Cardiac muscle cell (in vitro differentiated cells and primary cell): ENCODE measurements around the gene ZNF814. TPM values are rescaled to one million over a fixed set of nuclear protein-coding genes. Genes with fewer than 3 reads are reported as not detected.
"Not testable (repeated sequence)": the region's sequence is repeated elsewhere in the genome, so short reads cannot be mapped to it uniquely, and the experiment has no call there.

Experiments used
- DNase-seq, 2 donors: peaks; one replicate each; pipeline versions ENCODE4 v3.0.0 to v3.0.0-alpha.2; 2010 to 2017; ENCODE audit warnings: low read depth in 1 of 2, low spot score in 1 of 2
- H3K27ac ChIP-seq: fragments of 200-600 bp; sonication (generic); 2 replicates; pipeline ENCODE4 v1.5.1; 2016
- H3K27me3 ChIP-seq: fragments of 200-600 bp; sonication (generic); 2 replicates; pipeline ENCODE4 v1.6.0; 2016; ENCODE audit warnings: control low read depth
- H3K36me3 ChIP-seq: fragments of 200-600 bp; sonication (generic); 2 replicates; pipeline ENCODE4 v1.5.1; 2016; ENCODE audit warnings: control low read depth
- H3K4me1 ChIP-seq: fragments of 200-600 bp; sonication (generic); 2 replicates; pipeline ENCODE4 v1.8.1; 2017; ENCODE audit warnings: low read depth, mild to moderate bottlenecking, mixed run types
- H3K4me3 ChIP-seq: fragments of 200-600 bp; sonication (generic); 2 replicates; pipeline ENCODE4 v1.5.1; 2016; ENCODE audit warnings: mild to moderate bottlenecking
- H3K9me3 ChIP-seq: fragments of 200-600 bp; sonication (generic); 2 replicates; pipeline ENCODE4 v1.5.1; 2017; ENCODE audit warnings: low read depth, mild to moderate bottlenecking, control low read depth
- polyA plus RNA-seq: library from polyadenylated mRNA; unstranded; fragments of >200 nt; fragmentation: Nextera tagmentation; extraction: Ambion mirVana; gene quantifications from 2 replicates; pipeline ENCODE4 v1.2.1, GENCODE V29; 2016
- total RNA-seq: library from RNA; depleted of rRNA; stranded (reverse); fragments of >200 nt; gene quantifications from 2 replicates; pipeline ENCODE4 v1.2.3, GENCODE V29; 2016
- TF ChIP-seq, protein P1 (sequence below): IDR thresholded peaks from 2 replicates; pipeline ENCODE4 v1.5.1; 2012; ENCODE audit warnings: low read depth, mild to moderate bottlenecking, low read length

ZNF814 gene
- total and polyA plus RNA-seq, 2 experiments from 2014 or later = 14.8 to 45.7 TPM

DNA sequence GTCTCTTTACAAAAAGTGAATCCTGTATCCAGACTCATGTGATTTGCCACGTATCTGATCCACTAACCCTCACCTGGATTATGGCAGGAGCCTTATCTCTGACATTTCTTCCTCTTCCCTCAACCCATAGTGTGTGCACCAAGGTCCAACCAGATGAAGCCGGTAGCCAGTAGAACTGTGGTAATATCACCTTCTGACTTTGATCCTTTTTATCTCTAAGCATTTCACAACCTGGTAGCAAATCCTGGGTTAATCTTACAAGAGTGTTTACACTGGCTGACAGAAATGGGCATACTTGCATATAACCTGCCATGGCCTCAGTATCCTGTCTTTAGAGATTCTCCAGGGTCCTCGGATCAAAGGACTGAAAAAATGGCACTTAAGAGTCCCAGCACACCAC lies 25.7 kb upstream of the ZNF814 start:
- no peak overlapping the region for H3K4me3 ChIP-seq
- H3K27me3 ChIP-seq = no peaks in the 10 kb centered on the region
- no peak for DNase-seq
- TF ChIP-seq, protein P1, sequence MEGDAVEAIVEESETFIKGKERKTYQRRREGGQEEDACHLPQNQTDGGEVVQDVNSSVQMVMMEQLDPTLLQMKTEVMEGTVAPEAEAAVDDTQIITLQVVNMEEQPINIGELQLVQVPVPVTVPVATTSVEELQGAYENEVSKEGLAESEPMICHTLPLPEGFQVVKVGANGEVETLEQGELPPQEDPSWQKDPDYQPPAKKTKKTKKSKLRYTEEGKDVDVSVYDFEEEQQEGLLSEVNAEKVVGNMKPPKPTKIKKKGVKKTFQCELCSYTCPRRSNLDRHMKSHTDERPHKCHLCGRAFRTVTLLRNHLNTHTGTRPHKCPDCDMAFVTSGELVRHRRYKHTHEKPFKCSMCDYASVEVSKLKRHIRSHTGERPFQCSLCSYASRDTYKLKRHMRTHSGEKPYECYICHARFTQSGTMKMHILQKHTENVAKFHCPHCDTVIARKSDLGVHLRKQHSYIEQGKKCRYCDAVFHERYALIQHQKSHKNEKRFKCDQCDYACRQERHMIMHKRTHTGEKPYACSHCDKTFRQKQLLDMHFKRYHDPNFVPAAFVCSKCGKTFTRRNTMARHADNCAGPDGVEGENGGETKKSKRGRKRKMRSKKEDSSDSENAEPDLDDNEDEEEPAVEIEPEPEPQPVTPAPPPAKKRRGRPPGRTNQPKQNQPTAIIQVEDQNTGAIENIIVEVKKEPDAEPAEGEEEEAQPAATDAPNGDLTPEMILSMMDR = no peak
- peaks cover 7% of the 10 kb centered on the region for H3K4me1 ChIP-seq
- peaks cover 15% of the 10 kb centered on the region for H3K36me3 ChIP-seq
- H3K9me3 ChIP-seq = no peaks in the 10 kb centered on the region
- H3K27ac ChIP-seq = no peak overlapping the region

- Histone ChIP-seq H3K27ac (no peak overlapping the region), H3K9me3 (no peaks in the 10 kb centered on the region), H3K4me3 (no peak overlapping the region), H3K27me3 (no peaks in the 10 kb centered on the region), H3K4me1 (no peaks in the 10 kb centered on the region), H3K36me3 (peaks cover 19% of the 10 kb centered on the region)
- DNase-seq = no peak
- TF ChIP-seq, protein P1 = no peak
Observed at GRCh38 chr19:57907394-57907793, 18.6 kb upstream of the ZNF814 start.

GRCh38 chr19:57905258-57905657 lies 16.4 kb upstream of the ZNF814 start:
- Histone ChIP-seq H3K9me3 (no peaks in the 10 kb centered on the region), H3K4me3 (no peak overlapping the region)
- DNase-seq = no peak

DNA sequence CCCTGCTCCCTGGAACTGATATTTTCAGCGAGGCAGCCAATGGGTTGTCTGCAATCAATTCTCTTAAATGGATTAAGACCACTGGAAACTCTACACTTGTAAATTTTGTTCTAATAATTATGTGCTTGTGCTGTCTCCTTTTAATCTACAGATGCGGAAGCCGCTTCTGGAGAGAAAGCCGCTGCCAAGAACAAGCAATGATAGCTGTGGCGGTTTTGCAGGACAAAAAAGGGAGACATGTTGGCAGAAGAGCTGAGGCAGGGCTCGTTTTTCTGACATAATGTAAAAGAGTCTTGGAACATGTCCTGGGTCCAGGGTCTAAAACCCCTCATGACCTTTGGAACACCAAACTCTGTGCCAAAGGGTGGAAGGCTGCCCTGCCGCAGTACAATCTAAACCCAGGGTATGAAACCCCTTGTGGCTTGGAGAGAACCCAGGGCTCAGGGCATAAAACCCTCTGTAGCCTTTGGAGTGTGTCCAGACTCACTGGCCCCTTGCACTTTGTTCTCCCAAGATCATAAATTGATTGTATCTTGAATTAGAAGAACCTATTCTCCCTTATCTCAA lies 14.9 kb upstream of the ZNF814 start:
- Histone ChIP-seq H3K36me3 (peaks cover 11% of the 10 kb centered on the region), H3K27ac (no peak overlapping the region), H3K9me3 (no peaks in the 10 kb centered on the region), H3K4me3 (no peak overlapping the region), H3K27me3 (no peaks in the 10 kb centered on the region), H3K4me1 (no peaks in the 10 kb centered on the region)
- TF ChIP-seq, protein P1 = no peak
- no peak for DNase-seq

More at GRCh38 chr19:57905258-57905657, 16.4 kb upstream of the ZNF814 start:
- TF ChIP-seq, protein P1 = no peak
- Histone ChIP-seq H3K36me3 (peaks cover 13% of the 10 kb centered on the region), H3K4me1 (no peaks in the 10 kb centered on the region), H3K27me3 (no peaks in the 10 kb centered on the region), H3K27ac (no peak overlapping the region)

- H3K27me3 ChIP-seq = no peaks in the 10 kb centered on the region
- no peak overlapping the region for H3K27ac ChIP-seq
- TF ChIP-seq, protein P1 = no peak
Observed at GRCh38 chr19:57900311-57900710, 11.5 kb upstream of the ZNF814 start.

DNA sequence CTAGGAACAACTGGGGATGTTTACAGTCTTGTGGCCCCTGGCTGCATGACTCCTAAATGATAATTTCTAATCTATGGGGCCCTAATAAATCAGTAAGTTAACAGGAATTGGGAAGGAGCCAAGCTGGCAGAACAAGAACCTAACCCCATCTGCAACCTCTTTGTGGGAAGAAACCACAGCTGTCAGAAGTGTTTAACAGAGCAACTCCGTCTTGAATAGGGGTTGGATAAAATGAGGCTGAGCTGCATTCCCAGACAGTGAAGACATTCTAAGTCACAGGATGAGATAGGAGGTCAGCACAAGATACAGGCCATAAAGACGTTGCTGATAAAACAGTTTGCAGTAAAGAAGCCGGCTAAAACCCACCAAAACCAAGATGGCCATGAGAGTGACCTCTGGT lies 1.9 kb upstream of the ZNF814 start:
- not testable (repeated sequence) for H3K27me3 ChIP-seq, H3K36me3 ChIP-seq, H3K27ac ChIP-seq, H3K4me3 ChIP-seq, H3K9me3 ChIP-seq
- DNase-seq = peak in 1 of 2 donors; percentile 82
- peaks cover 16% of the 10 kb centered on the region for H3K4me1 ChIP-seq

More at GRCh38 chr19:57900311-57900710, 11.5 kb upstream of the ZNF814 start:
- Histone ChIP-seq H3K36me3 (no peaks in the 10 kb centered on the region), H3K4me1 (no peaks in the 10 kb centered on the region), H3K9me3 (no peaks in the 10 kb centered on the region), H3K4me3 (no peak overlapping the region)
- no peak for DNase-seq
